GM10248 (cell line): ENCODE measurements around the gene TMEM129.
"Not testable (repeated sequence)": the region's sequence is repeated elsewhere in the genome, so short reads cannot be mapped to it uniquely, and the experiment has no call there.

Source experiments
- CTCF ChIA-PET: fragments of 300-600 bp; sonication (Branson Sonifier 250); formaldehyde crosslinking; extraction: SDS; loops from one replicate; lab custom pipeline; 2021; ENCODE audit warnings: antibody characterized with exemption; lab: Yijun Ruan, JAX
- POLR2A ChIA-PET: fragments of 350-650 bp; sonication (Branson Sonifier 250); formaldehyde crosslinking; extraction: SDS; loops from one replicate; lab custom pipeline; 2020; ENCODE audit warnings: antibody characterized with exemption; lab: Yijun Ruan, JAX
- DNase-seq: peaks from one replicate; pipeline ENCODE4 v3.0.0; 2012; ENCODE audit errors: extremely low spot score
- TF ChIP-seq, protein P1 (sequence below): IDR thresholded peaks from 2 replicates; pipeline ENCODE4 v1.5.1; 2012; ENCODE audit warnings: mild to moderate bottlenecking, low read depth; ENCODE audit errors: extremely low read depth, missing control alignments, control extremely low read depth

Gene TMEM129

DNA sequence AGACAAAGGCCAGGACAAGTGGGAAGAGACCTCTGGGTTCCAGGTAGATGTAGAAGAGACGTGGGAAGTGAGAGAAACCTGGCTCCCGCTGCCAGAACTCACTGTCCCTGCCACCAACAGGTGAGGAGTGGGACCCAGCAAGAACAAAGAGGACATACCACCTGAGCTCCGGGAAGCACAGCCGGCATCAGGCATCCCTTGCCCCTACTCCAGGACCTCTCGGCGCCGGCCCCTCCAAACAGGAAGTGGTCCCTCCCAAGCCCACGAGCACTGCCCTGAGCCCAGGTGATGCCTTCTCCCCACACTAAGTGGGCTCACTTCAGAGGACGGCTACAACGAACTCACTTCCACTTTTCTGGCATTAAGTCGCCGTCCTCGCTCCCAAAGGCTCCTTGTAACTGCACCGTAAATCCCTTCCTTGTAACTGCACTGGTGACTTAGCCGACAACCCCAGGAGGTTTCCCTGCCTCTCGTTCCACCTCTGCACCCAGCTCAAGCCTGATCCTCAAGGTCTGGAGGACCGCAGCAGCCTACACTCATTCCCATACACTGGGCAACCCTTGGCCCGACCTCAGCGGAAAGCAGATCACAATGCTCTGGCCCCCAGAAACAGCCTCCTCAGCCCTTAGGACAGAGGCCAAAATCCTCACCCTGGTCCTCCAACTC is 45.9 kb downstream of the TMEM129 start:
- TF ChIP-seq, protein P1, sequence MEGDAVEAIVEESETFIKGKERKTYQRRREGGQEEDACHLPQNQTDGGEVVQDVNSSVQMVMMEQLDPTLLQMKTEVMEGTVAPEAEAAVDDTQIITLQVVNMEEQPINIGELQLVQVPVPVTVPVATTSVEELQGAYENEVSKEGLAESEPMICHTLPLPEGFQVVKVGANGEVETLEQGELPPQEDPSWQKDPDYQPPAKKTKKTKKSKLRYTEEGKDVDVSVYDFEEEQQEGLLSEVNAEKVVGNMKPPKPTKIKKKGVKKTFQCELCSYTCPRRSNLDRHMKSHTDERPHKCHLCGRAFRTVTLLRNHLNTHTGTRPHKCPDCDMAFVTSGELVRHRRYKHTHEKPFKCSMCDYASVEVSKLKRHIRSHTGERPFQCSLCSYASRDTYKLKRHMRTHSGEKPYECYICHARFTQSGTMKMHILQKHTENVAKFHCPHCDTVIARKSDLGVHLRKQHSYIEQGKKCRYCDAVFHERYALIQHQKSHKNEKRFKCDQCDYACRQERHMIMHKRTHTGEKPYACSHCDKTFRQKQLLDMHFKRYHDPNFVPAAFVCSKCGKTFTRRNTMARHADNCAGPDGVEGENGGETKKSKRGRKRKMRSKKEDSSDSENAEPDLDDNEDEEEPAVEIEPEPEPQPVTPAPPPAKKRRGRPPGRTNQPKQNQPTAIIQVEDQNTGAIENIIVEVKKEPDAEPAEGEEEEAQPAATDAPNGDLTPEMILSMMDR = no peak
- CTCF ChIA-PET = interaction anchor here (1.0 to 2.5 kb wide), 2 partner anchors 14 to 18 kb away, joined by 3 to 9 read pairs; no protein-coding TSS in a partner anchor
- POLR2A ChIA-PET = interaction anchor here (0.6 kb wide), 1 partner anchor 23 kb away, joined by 3 read pairs; no protein-coding TSS in a partner anchor
- no peak for DNase-seq

DNA sequence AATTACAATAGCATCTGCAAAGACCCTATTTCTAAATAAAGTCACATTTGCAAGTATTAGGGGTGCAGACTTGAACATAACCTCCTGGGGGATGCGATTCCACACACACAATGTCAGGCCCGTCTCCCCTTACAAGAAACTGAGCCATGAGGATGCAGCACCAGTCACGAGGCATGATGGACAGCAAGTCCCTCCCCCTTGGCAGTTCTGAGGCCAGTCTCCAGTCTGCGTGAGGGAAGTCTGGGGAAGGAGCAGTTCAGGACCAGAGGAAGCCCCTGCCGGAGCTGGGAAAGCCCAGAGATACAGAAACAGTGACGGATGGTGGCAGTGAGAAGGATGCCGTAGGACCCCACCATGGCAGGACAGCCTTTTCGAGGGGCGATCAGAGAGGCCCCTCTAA is 46.4 kb downstream of the TMEM129 start:
- DNase-seq = no peak
- ChIA-PET CTCF (interaction anchor here (1.0 to 2.5 kb wide), 2 partner anchors 13 to 18 kb away, joined by 3 to 9 read pairs; no protein-coding TSS in a partner anchor), POLR2A (no interaction called here)
- TF ChIP-seq, protein P1 = no peak

DNA sequence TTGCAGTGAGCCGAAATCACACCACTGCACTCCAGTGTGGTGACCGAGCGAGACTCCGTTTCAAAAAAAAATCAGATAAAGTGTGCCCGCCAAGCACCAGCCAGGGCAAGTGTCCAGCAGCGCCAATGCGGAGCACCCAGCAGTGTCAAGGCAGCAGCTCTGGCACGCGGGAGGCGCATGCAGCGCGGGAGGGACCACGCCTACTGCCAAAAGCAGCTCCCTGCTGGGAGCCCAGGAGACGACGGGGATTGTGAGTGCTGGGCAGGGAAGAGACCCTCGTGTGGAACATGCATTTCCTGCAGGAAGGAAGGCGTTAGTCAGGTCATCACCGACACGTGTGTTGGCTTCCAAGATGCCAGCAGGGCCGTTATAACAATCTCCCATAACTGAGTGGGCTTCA is 47.5 kb downstream of the TMEM129 start:
- POLR2A ChIA-PET = no interaction called here

DNA sequence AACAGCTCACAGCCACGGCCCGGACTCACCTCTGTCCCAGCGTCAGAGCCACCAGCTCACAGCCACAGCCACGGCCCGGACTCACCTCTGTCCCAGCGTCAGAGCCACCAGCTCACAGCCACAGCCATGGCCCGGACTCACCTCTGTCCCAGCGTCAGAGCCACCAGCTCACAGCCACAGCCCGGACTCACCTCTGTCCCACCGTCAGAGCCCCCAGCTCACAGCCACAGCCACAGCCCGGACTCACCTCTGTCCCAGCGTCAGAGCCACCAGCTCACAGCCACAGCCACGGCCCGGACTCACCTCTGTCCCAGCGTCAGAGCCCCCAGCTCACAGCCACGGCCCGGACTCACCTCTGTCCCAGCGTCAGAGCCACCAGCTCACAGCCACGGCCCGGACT is 50.1 kb downstream of the TMEM129 start:
- DNase-seq, POLR2A ChIA-PET, CTCF ChIA-PET: not testable (repeated sequence)

More for the DNA sequence above, 47.5 kb downstream of the TMEM129 start:
- TF ChIP-seq, protein P1 = no peak
- CTCF ChIA-PET = interaction anchor here (1.4 kb wide), 1 partner anchor 9 kb away, joined by 3 read pairs; no protein-coding TSS in a partner anchor
- DNase-seq = no peak

DNA sequence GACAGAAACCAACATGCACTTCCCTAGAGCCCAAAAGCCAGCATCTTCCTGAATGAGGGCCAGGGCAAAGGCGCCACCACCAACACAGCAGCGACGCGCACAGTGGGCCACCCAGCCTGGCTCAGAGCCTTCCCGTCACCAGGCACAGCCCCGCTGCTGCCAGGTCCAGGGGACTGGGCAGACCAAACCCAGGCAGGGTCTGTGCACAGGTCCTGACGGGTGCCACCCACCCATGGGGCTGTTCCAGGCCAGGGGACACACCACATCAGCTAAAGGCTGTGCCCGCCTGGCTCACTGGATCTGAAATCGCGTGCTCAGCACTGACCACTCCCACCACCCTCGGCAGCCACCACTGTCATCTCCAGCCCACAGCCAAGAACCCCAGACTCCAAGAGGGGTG is 50.8 kb downstream of the TMEM129 start:
- TF ChIP-seq, protein P1 = no peak
- ChIA-PET POLR2A (no interaction called here), CTCF (no interaction called here)
- no peak for DNase-seq

DNA sequence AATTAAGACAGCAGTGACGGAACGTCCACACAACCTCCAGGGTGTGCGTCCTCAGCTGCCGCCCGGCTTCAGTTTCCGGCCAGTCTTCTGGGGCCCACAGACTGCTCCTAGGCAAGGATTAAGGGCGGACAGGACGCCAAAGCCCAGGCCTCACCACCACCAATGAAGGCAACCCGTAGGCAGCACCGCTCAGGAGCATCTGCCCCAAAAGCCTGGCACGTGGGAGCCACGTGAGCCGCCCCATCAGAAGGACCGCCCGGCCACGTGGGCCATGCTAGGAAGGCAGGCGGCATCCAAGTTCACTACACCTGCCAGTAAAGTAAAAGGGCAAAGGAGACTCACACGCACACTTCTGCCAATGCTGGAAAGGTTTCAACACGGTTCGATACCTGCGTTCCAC is 51.3 kb downstream of the TMEM129 start:
- no peak for DNase-seq
- TF ChIP-seq, protein P1 = no peak
- CTCF ChIA-PET = no interaction called here
- POLR2A ChIA-PET = no interaction called here

DNA sequence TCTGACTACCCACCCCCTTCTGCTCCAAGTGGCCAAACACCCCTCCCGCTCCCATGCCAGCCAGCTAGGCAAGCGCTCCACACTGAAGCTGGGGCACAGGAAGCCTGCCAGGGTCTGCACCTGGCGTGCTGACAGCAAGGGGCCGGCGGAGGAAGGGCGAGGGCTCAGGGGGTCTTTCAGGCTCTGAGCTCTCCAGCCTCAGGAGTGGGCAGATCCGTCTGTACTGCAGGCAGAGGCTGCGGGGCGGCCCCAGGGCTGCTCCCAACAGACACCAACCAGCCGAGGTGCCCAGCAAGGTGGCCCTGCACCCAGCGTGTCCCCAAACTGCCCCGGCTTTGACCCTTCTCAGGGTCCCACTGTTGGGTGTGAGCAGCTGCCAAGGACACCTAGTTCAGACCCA is 51.9 kb downstream of the TMEM129 start:
- DNase-seq = no peak
- ChIA-PET POLR2A (no interaction called here), CTCF (no interaction called here)
- TF ChIP-seq, protein P1 = no peak
